Naive thymus-derived CD8-positive, alpha-beta T cell (primary cell): ENCODE measurements around the gene PODXL2. TPM values are rescaled to one million over a fixed set of nuclear protein-coding genes. Genes with fewer than 3 reads are reported as not detected.

Experiments
- ATAC-seq, 2 donors: fragments of 150-1000 bp; cut with Tn5 transposase in 1 of 2; sonication (Bioruptor Pico), chemical (Tn5 transposase) in 1 of 2; 1 replicate in 1 of 2; 2 replicates in 1 of 2; pipeline ENCODE4 v1.10.0; 2021; ENCODE audit warnings: mild to moderate bottlenecking in 2 of 2, moderate library complexity in 2 of 2
- POLR2A ChIA-PET: fragments of 350-600 bp; sonication (Branson Sonifier 250); formaldehyde crosslinking; loops from one replicate; lab custom pipeline; 2021; ENCODE audit warnings: antibody characterized with exemption; lab: Charles Lee
- DNase-seq, 10 donors: peaks; one replicate each; pipeline versions ENCODE4 v3.0.0 to v3.0.0-alpha.2; 2020 to 2022
- H3K27ac Mint-ChIP-seq, 10 donors: one replicate each; pipeline ENCODE4 v1.8.0; 2020 to 2022; ENCODE audit warnings: mild to moderate bottlenecking in 10 of 10, mixed read lengths in 10 of 10, moderate library complexity in 4 of 10, inconsistent platforms in 1 of 10
- H3K27me3 Mint-ChIP-seq, 5 donors: one replicate each; pipeline ENCODE4 v1.8.0; 2021 to 2022; ENCODE audit warnings: mixed read lengths in 5 of 5
- H3K36me3 Mint-ChIP-seq, 3 donors: one replicate each; pipeline ENCODE4 v1.8.0; 2020 to 2022; ENCODE audit warnings: mixed read lengths in 3 of 3, mild to moderate bottlenecking in 2 of 3, inconsistent platforms in 1 of 3
- H3K4me1 Mint-ChIP-seq, 4 donors: one replicate each; pipeline ENCODE4 v1.8.0; 2021 to 2022; ENCODE audit warnings: mixed read lengths in 4 of 4
- H3K4me3 Mint-ChIP-seq, 10 donors: one replicate each; pipeline ENCODE4 v1.8.0; 2020 to 2022; ENCODE audit warnings: mild to moderate bottlenecking in 10 of 10, mixed read lengths in 10 of 10, moderate library complexity in 6 of 10, inconsistent platforms in 1 of 10
- H3K9me3 Mint-ChIP-seq, 9 donors: one replicate each; pipeline ENCODE4 v1.8.0; 2020 to 2022; ENCODE audit warnings: mixed read lengths in 9 of 9, mild to moderate bottlenecking in 3 of 9, inconsistent platforms in 1 of 9, moderate library complexity in 1 of 9
- microRNA-seq: library from miRNA; unstranded; fragments of <30 nt; microRNA quantifications from one replicate; pipeline ENCODE4 v1.2.0, GENCODE V29; 2022; ENCODE audit warnings: borderline microRNAs expressed
- polyA plus RNA-seq, 3 donors: library from polyadenylated mRNA; unstranded; fragments of 300-500 nt; fragmentation: Illumina TruSeq; gene quantifications; one replicate each; pipeline ENCODE4 v1.2.3, GENCODE V29; 2021
- total RNA-seq, 8 experiments: library from RNA in 2 of 8; stranded (reverse) in 2 of 8; gene quantifications; one replicate each; pipeline ENCODE4 v1.2.3 and lab custom pipeline; 2021 to 2026

The PODXL2 gene
- total and polyA plus RNA-seq, 5 experiments from 2014 or later: 0.66 to 4.1 (median 2.6) TPM

DNA sequence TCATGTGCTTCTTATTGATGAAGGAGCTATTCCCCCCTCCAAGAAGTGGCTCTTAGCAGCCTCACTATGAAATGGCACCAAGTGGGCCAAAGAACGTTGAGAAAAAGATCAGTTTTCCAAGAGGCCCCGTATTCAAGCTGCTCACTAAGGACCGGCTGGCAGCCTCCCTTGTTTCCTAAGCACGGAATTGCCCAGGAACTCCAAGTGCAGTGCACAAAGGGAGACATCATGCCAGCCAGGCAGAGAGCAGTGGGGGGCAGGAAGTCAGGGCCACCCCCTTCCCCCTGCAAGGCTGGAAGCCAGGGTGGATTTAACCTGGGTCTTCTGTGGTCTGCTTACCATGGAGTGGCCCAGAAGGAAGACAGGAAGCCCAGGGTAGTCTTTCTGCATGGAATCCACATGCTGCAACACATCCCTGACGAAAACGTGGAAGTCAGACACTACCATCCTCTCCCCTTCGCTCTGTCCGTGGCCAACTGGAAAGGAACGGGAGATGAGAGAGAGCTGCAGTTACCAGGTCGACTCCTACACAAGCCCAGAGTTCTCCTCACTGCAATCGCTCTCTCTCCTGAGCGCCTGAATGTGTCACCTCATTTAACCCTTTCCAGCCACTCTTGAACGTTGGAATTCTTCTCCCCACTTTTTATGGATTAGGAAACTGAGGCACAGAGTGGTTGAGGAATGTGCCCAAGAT, 93.3 kb downstream of the PODXL2 start:
- H3K4me3 Mint-ChIP-seq: no peak overlapping the region
- POLR2A ChIA-PET: no interaction called here
- peaks cover 0 to 11% (median 4%) of the 10 kb centered on the region in 5 donors for H3K27me3 Mint-ChIP-seq
- DNase-seq: no peak
- H3K27ac Mint-ChIP-seq: no peak overlapping the region
- H3K4me1 Mint-ChIP-seq: peaks cover 0 to 2% (median 0%) of the 10 kb centered on the region in 4 donors
- no peak for ATAC-seq
- H3K36me3 Mint-ChIP-seq: peaks cover 0 to 4% (median 0%) of the 10 kb centered on the region in 3 donors
- H3K9me3 Mint-ChIP-seq: no peaks in the 10 kb centered on the region

Small RNA genes lying within 50 kb of the gene (microRNA-seq; reads per million reads assigned to microRNA genes)
- gene MIR7976: 1.4 reads per million

Other genes with a start within 250 kb of the PODXL2 start
- 10 to 100 TPM; 30.2 to 34.7 TPM for gene TPRA1, start 38.5 kb upstream of the PODXL2 start, total RNA-seq
- gene TPRA1, start 38.5 kb upstream of the PODXL2 start, polyA plus RNA-seq: 10 to 100 TPM; 14.8 to 27.6 (median 15.3) TPM
- 10 to 100 TPM; 10.4 to 17.7 TPM for gene MCM2, start 30.8 kb upstream of the PODXL2 start, total RNA-seq
- gene MCM2, start 30.8 kb upstream of the PODXL2 start, polyA plus RNA-seq: 10 to 100 TPM; 10.4 to 13.2 (median 13.2) TPM
- gene ABTB1, start 43.8 kb downstream of the PODXL2 start, total RNA-seq: 100 to 1,000 TPM; 183 to 187 TPM
- 10 to 100 TPM; 58.6 to 71.9 (median 60.9) TPM for gene ABTB1, start 43.8 kb downstream of the PODXL2 start, polyA plus RNA-seq
- under 1 TPM; 0.34 to 0.77 TPM for gene MGLL, start 193.3 kb downstream of the PODXL2 start, total RNA-seq
- under 1 TPM in 1 of 3 donors, not detected in 2; 0.62 TPM for gene MGLL, start 193.3 kb downstream of the PODXL2 start, polyA plus RNA-seq